OCI-LY3 (cell line): ENCODE data around the gene GPR39.

Experiments
- H2AFZ ChIP-seq: fragments of 200-600, 300-600 bp; shearing (Covaris generic); 2 replicates; pipeline ENCODE4 v1.6.0; 2014; ENCODE audit warnings: antibody characterized with exemption, low read depth, low read length
- H3K27ac ChIP-seq: fragments of 200-600, 300-600 bp; sonication (generic); 2 replicates; pipeline ENCODE4 v1.5.1; 2014; ENCODE audit warnings: mild to moderate bottlenecking, low read length, moderate library complexity, mixed read lengths
- H3K27me3 ChIP-seq: fragments of 200-600, 300-600 bp; sonication (generic); 2 replicates; pipeline ENCODE4 v1.6.1; 2014; ENCODE audit warnings: low read depth, low read length, mixed read lengths
- H3K36me3 ChIP-seq: fragments of 200-600, 300-600 bp; sonication (generic); replicated peaks from 2 replicates; pipeline ENCODE3; 2014; ENCODE audit warnings: low read depth, low read length, mixed read lengths
- H3K4me1 ChIP-seq: fragments of 300-600, 200-600 bp; sonication (generic); 2 replicates; pipeline ENCODE4 v1.6.1; 2014; ENCODE audit warnings: low read length, mixed read lengths
- H3K4me2 ChIP-seq: fragments of 200-600, 300-600 bp; sonication (generic); 2 replicates; pipeline ENCODE4 v1.6.1; 2014; ENCODE audit warnings: low read length, mixed read lengths
- H3K4me3 ChIP-seq: fragments of 300-600, 200-600 bp; sonication (generic); 2 replicates; pipeline ENCODE4 v1.5.1; 2014; ENCODE audit warnings: antibody characterized with exemption, mild to moderate bottlenecking, low read length, moderate library complexity
- H3K79me2 ChIP-seq: fragments of 300-600, 200-600 bp; shearing (Covaris generic); 2 replicates; pipeline ENCODE4 v1.6.1; 2014; ENCODE audit warnings: mild to moderate bottlenecking, low read length, mixed read lengths
- H3K9ac ChIP-seq: fragments of 300-600, 200-600 bp; shearing (Covaris generic); 2 replicates; pipeline ENCODE4 v1.6.0; 2014; ENCODE audit warnings: mild to moderate bottlenecking, low read length, moderate library complexity
- H3K9me3 ChIP-seq: fragments of 200-600, 300-600 bp; shearing (Covaris generic); 2 replicates; pipeline ENCODE4 v1.6.1; 2014; ENCODE audit warnings: low read length, mixed read lengths; ENCODE audit not compliant: insufficient read depth
- H4K20me1 ChIP-seq: fragments of 200-600, 300-600 bp; sonication (generic); 2 replicates; pipeline ENCODE4 v1.6.1; 2016; ENCODE audit warnings: low read length, mixed read lengths; ENCODE audit not compliant: insufficient read depth
- CTCF ChIP-seq: fragments of 200-600, 300-600 bp; sonication (generic); IDR thresholded peaks from 2 replicates; pipeline ENCODE4 v1.5.1; 2014; ENCODE audit warnings: antibody characterized with exemption, low read length, low read depth
- EZH2phosphoT487 ChIP-seq: fragments of 200-600 bp; shearing (Covaris generic); IDR thresholded peaks from 2 replicates; pipeline ENCODE4 v1.6.1; 2018; ENCODE audit warnings: antibody characterized with exemption, mixed run types, low read depth

The GPR39 gene

GRCh38 chr2:132641819-132642218 lies 225.2 kb downstream of the GPR39 start:
- H3K79me2 ChIP-seq = no peaks in the 10 kb centered on the region
- no peak overlapping the region for H3K4me2 ChIP-seq
- no peaks in the 10 kb centered on the region for H3K9me3 ChIP-seq
- H3K36me3 ChIP-seq = no peaks in the 10 kb centered on the region
- H4K20me1 ChIP-seq = no peaks in the 10 kb centered on the region
- 0 out of 2 replicates have a peak, but pooled peaks cover 2% of the 10 kb centered on the region for H3K27me3 ChIP-seq
- H3K9ac ChIP-seq = no peak overlapping the region
- no peak overlapping the region for H3K27ac ChIP-seq
- no peaks in the 10 kb centered on the region for H3K4me1 ChIP-seq
- H3K4me3 ChIP-seq = no peak overlapping the region
- H2AFZ ChIP-seq = no peak overlapping the region
- TF ChIP-seq EZH2phosphoT487 (no peak), CTCF (no peak)

- Histone ChIP-seq H3K9me3 (no peaks in the 10 kb centered on the region), H3K27me3 (0 out of 2 replicates have a peak, but pooled peaks cover 2% of the 10 kb centered on the region), H3K9ac (no peak overlapping the region), H4K20me1 (no peaks in the 10 kb centered on the region), H3K4me2 (no peak overlapping the region), H3K27ac (no peak overlapping the region), H2AFZ (no peak overlapping the region), H3K79me2 (no peaks in the 10 kb centered on the region), H3K4me3 (no peak overlapping the region), H3K36me3 (no peaks in the 10 kb centered on the region), H3K4me1 (no peaks in the 10 kb centered on the region)
- TF ChIP-seq EZH2phosphoT487 (no peak), CTCF (no peak)
Observed at GRCh38 chr2:132642415-132642814, 225.8 kb downstream of the GPR39 start.

- Histone ChIP-seq H3K27ac (no peak overlapping the region), H3K79me2 (no peaks in the 10 kb centered on the region), H3K9me3 (no peaks in the 10 kb centered on the region), H3K9ac (no peak overlapping the region), H2AFZ (no peak overlapping the region), H3K27me3 (0 out of 2 replicates have a peak, but pooled peaks cover 2% of the 10 kb centered on the region), H3K4me3 (no peak overlapping the region), H3K36me3 (no peaks in the 10 kb centered on the region), H4K20me1 (no peaks in the 10 kb centered on the region), H3K4me2 (no peak overlapping the region), H3K4me1 (no peaks in the 10 kb centered on the region)
- TF ChIP-seq EZH2phosphoT487 (no peak), CTCF (no peak)
Observed at GRCh38 chr2:132645176-132645575, 228.6 kb downstream of the GPR39 start.

GRCh38 chr2:132645722-132646539 lies 229.3 kb downstream of the GPR39 start:
- Histone ChIP-seq H2AFZ (no peak overlapping the region), H3K9me3 (no peaks in the 10 kb centered on the region), H3K4me2 (no peak overlapping the region), H3K4me1 (no peaks in the 10 kb centered on the region), H3K9ac (no peak overlapping the region), H3K27ac (no peak overlapping the region), H3K27me3 (0 out of 2 replicates have a peak, but pooled peaks cover 2% of the 10 kb centered on the region), H3K4me3 (no peak overlapping the region), H3K36me3 (no peaks in the 10 kb centered on the region), H4K20me1 (no peaks in the 10 kb centered on the region), H3K79me2 (no peaks in the 10 kb centered on the region)
- no peak for TF ChIP-seq CTCF
- no peak for TF ChIP-seq EZH2phosphoT487
